HUDEP-2 (cell line): ENCODE measurements around the gene KIRREL1.

Experiments
- DNase-seq, 76 experiments: peaks; one replicate each; lab custom pipeline; 2025; ENCODE audit not compliant: unreplicated experiment in 76 of 76; lab: John Stamatoyannopoulos, UW

The KIRREL1 gene

DNA sequence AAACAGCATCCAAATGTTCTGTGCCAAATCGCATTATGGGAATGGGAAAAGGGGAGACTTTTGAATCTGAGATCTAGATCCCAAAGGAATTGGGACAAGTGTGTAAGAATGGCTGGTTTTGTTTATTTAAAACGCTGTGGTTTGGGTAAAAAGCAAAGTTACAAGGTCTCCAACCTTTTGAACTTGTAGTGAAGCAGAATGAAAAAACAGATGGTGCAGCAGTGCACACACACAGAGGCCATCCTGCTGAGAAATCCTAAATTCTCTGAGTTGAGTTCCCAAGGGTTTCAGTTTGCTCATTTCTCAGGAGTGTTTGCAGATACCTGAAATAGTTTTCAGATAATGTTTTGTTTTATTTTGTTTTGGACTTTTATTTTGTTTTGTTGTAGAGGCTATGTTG lies 107.1 kb downstream of the KIRREL1 start:
- no peak for DNase-seq

DNA sequence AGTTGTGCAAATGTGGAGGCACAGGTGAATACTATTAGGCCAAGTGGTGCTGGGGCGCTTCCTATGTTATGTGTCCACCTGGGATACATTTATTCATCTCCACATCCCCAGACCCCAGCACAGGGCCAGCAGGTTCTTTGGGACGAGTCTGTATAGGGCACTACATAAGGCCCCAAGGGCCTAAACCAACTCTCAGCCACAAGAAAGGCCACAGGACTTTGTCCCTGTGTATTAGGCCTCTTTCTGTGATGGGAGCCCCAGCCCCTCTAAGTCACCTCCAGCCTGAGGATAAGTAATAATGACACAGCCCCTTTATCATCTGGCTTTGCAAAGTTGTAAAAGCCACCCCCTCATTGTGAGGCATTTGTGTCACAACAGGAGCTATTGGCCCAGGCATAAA lies 108.0 kb downstream of the KIRREL1 start:
- no peak for DNase-seq

DNA sequence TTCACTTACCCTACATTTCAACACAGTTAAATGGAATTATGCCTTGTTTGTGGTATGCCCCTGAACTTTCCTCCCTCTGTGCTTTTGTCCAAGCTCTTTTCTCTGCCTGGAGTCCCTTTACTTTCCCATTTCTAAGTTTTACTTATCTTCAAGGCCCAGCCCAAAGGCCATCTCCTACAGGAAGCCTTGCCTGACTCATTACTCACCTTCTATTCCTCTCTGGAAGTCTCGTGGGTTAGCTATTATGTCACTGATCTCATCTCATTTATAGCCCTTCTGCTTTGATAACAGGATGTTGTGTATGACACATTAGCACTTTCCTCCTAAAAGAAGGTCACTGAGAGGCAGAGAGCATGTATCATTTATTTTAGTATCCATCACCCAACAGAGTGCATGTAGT lies 108.5 kb downstream of the KIRREL1 start:
- no peak for DNase-seq

DNA sequence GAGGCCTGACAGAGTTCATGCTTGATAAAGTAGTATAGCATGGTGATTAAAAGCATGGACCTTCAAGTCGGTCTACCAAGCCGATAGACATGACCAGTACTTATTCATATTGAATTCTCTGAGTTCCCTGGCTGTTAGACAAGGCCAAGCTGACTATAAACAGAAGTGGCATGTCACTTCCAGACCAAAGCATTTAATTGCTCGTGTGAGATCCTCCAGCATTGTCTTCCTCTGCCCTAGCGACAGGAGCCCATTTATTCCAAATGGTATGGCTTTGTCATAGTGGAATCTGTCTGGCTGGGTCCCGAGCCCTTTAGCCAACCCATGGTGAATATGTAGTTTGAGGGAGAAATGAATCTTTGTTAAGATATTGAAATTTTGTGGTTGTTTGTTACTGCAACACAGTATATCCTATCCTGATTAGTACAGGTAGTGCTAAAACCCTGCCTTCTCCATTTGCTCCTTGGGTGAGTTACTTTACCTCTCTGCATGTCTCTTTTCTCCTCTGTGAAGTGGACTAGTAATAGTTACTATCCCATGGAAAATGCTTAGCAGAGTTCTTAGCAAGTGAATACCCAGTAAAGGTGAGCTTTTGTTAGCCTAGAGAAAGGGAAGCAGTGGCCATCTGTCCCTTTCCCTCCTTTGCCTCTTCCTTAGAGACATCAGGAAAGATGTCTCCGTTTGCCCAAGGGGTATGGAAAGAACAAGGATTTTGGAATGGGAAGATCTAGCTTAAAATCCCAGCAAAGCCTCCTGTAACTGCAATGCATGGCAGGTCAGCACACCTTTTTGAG lies 109.6 kb downstream of the KIRREL1 start:
- no peak for DNase-seq

DNA sequence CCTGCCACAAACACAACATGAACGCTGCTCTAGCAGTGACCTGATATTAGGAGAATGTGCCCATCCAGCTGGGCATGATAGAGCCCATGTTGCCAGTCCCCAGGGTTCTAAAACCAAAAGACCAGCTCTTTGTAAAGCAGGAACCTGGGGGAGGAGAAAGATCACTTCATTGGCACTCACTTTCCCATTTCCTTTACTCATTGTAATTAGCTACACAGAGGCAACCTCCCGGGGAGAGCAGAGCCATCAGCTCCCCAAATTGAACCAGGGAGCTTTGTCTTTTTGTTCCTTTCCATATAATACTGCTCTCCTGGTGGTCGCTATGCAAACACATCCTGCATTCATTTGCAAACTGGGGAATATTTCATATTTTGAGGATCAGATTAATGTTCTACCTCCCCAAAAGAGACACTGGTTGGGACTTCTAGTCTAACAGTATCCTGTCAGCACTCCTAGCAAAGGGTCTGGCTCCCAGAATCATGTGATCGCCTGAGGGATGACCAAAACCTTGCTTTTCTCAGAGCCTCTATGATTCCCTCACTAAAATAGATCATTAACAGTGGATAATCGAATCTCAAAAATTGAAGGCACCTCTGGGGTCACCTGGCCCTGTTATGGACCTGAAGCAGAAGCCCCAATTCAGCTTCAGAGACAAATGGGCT lies 110.5 kb downstream of the KIRREL1 start:
- no peak for DNase-seq

DNA sequence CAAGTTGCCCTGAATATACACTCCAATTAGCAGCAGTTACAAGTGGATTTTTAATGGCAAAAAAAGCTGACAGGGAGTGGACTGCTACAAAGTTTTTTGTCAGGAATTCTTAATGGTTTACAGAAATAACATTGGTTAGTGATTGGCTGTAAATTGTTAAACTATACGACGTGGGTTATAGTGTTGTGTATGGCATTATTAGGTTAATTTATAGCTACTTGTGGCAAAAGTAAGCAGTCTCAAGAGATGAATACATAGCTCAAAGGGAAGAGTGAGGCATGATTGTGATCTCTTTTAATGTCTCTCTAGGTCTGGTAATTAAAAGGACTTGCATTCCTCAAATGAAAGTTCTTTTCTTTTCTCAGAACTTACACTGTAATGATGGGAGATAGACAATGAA lies 111.4 kb downstream of the KIRREL1 start:
- no peak for DNase-seq

DNA sequence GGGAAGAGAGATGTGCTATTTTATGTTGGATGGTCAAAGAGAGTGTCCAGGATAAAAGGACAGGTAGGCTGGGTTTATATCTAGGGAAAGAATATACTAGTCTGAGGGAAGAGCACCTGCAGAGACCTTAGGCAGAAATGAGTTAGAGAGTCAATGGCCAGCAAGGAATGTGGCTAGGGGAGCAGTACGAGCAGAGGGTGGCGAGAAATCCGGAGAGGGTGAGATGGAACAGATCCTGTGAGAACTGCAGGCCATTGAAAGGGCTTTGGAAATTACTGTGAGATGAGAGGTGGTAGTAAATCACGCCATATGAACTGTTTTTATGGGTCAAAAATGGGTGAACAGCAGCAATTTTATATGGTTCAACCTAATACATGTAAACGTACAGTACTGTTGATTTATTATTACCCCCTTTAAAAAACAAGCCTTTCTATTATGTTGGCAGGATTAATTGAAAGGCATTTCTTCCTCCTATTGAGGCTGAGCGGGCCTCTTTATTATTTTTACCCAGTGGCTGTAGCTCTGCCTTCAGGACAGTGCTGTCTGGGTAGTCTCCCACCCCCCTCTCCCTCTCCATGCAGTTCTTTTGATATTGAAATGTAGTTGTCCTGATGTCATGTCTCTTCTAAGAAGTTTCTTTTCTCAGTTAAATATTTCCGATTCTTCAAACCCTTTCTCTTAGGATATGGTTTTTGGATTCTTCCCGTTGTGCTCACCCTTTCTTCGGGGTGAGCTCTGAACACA lies 112.1 kb downstream of the KIRREL1 start:
- no peak for DNase-seq

DNA sequence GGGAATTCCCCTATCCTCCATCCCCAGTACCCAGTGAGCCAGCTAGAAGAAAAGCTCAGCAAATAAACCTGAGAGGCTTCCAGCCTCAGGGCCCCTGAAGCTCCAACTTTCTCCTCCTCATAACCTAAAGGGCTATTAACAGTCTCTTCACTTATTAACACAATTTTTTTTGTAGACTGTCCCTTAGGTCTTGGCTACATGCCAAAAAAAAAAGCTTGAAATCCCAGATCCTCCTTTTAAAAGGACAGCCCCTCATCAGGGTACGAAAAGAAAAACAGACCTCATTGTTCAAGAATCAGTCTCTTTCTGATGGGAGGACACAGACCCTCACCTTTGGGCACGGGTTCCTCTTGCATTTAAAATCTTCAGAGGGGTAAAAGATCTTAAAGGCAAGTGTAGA lies 114.5 kb downstream of the KIRREL1 start:
- DNase-seq, result no peak

DNA sequence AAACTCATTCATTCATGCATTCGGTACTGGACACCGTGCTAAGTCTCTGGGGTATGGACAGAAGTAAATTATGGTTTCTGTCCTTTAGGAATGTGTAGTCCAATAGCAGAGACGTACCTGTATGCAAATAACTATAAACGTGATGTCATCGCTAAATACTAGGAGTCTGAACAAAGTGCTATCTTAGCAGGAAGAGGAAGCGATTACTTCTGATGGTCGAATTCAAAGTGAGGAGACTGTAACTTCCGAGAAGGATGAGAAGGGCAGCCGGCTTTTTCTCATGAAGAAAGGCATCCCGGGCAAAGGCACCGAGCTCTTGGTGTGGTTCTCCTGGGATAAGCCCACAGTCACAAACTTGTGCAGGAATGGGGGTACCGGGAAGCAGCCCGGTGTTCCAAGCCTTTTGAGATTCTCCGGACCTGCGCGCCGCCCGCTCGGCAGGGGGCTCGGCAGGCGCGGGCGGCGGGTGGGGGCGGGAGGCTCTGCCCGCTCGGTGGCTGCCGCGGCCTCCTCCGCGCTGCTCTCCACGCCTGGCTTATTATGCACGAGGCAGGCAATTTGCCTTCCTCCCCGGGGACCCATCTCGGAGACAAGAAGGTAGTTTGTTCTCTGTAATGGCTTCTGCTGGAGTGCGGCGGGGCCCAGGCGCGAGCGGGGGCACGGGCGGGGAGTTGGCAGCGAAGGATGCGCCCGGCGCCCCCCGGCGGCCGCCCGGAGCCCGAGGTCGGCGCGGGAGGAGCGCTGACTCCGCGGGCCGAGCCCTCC lies 119.7 kb downstream of the KIRREL1 start:
- DNase-seq, result no peak

DNA sequence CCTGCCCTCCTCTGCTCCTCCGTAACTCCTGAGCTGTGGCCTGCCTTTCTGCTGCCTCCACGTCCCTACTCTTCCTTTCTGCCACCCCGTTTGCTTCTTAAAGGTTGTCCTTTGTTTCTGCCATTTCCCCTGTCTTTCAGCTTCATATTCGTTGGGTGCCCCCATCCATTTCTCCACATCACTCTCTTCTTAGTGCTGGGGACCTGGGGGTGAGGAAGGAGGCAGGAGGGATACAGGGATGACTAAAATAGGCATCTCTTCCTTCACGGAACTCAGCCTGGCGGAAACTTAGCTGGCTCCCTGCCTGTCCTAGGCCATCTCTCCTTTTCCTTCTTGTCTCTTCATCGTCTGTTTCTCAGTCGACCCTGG lies 120.3 kb downstream of the KIRREL1 start:
- DNase-seq, result no peak

DNA sequence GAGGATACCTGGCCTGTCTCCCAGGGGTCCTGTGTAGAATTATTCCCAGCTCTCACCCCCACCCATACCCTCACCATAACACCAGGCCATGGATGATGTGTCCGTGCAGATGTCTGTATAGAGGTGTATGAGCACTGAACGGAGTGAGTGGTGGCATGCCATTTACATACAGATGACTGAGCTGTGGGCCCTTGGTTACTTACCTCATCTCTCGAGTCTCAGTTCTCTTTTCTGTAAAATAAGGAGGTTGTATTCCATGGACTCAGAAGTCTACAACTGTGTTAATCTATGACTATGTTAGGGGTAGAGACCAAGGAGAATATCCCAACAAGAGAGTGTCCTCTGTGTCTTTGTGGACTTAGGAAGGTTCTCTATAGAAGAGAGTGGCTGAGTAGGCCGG lies 121.7 kb downstream of the KIRREL1 start:
- no peak for DNase-seq

DNA sequence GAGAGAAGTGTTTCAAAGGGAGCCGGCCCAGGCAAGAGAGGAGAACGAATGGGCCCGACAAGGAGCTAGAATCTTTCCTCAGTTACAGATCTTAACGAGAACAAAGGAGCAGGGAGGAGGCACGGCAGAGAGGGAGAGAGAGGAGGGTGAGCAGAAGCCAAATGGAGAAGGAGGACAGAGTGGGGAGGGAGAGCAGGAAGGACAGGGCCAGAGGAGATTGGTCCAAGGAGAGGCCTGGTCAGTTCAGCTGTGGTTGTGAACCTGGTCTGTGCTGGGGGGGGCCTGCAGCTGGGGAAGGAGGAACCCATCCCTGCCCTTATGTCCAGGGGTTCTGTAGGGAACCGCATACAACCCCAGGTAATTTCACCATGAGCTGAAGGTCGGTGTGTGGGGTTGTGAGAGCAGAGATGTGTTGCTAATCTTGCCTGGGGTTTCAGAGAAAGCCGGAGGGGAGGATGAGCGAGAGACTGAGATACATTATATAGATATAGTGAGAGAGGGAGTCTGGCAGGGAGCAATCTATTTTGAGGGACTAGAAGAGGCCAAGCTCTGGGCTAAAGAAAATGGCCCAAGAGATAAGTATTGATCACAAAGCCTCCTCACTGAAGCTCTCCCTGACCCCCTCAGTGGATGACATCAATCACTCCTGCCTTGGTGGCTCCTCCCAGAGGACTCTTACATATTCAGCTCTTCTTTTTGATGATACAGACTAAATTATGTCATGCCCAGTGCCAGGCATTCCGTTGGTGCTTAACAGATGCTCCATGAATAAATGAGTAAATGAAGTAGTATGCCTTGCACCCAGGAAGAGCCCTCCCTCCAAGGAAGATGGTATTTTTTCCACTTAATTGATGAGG lies 123.1 kb downstream of the KIRREL1 start:
- DNase-seq, result no peak

DNA sequence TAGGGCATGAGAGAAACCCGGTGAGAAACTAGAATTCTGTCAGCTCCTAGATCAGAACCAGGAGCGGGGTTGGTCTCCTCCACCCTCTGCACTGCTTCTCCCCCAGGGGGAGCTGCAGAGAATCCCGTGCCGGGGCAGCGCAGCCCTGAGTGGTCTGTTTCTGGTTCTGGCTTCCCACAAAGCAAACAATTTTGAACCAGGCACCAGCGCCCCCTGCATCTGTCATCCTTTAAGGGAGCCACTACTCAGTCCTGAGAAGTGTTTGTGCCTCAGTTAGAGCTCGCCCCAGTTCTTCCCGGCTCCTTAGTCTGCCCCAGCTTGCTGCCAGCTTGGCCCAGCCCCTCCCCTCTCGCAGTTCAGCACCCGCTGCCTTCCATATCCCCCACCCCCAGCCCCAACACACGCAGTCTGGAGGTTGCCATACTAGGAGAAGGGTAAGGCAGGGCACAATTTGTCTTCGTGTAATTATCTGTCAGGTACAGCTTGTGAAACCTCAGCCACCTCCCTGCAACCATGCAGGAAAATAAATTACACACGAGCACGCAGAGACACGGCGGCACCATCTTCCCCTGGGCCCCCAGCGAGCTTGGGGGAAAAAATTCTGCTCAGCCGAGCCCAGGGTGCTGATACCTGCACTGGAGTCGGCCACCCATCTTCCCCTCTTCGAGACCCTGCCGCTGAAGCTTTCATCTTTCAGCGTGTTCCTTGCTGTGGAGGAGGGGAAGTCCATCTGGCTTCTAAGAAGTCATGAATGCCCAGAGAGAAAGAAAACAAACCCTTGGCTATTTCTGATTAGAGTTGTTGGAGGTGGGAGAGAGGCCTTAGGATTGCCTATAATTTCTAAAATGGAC lies 124.6 kb downstream of the KIRREL1 start:
- peak in 43 of 76 experiments; percentile 2 to 52 (median 26) for DNase-seq

DNA sequence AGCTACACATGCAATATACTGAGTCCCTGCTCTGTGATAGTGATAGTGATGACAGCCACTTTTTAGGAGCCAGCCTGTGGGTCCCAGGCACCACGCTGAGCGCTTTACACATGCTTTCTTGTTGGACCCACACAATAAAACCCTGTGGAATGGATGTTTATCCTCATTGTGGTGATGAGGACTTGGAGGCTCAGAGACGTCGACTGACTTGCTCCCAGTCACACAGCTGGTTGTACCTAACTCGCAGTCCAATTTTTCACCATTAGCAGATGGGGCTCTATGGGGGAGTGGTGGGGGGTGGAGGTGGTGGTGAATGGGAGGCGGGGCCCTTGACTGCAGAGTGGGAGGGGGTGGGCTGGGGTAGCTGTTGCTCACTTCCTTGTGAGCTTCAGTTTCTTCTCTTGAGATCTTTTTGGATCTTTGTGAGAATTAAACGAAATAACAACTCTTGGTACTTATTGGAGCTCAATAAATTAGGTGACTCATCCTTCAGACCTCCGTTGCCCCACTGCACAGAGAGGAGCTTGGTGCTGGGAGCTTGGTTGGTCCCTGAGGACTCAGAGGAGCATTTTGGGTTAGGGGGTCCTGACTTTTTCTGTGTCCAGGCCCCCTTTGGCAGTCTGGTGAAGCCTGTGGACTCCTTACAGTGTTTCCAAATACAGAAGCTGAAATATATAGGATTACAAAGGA lies 125.4 kb downstream of the KIRREL1 start:
- DNase-seq, result no peak

DNA sequence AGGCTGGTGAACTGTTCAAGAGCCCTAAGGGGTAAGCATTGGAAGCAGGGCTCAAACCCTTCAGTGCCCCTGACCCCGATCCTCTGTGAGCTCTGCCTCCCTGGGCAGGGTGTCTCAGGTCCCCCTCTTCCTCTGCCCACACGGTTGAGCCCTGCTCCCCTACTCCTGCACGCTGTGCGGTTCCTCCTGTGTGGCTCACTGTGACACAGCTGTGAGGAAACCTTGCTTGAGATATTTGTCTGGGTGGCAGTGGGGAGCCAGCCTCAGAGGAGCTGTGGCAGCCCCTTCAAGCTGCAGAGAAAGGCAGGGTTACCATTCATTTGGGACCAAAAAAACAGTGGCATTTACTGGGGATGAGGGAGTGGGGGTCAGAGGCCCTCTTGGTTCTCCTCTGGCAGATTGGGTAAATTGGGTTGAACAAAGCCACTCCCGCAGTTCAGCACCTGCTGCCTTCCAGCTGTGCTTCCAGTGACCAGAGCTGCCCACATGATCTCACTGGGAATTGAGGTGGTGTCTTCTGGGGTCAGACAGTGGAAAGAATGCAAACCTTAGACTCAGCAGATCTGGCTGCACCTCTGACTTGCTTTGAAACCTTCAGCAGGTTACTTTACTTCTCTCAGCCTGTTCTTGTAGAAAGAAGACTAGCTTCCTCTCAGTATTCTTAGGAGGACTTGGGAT lies 126.7 kb downstream of the KIRREL1 start:
- DNase-seq, result no peak

DNA sequence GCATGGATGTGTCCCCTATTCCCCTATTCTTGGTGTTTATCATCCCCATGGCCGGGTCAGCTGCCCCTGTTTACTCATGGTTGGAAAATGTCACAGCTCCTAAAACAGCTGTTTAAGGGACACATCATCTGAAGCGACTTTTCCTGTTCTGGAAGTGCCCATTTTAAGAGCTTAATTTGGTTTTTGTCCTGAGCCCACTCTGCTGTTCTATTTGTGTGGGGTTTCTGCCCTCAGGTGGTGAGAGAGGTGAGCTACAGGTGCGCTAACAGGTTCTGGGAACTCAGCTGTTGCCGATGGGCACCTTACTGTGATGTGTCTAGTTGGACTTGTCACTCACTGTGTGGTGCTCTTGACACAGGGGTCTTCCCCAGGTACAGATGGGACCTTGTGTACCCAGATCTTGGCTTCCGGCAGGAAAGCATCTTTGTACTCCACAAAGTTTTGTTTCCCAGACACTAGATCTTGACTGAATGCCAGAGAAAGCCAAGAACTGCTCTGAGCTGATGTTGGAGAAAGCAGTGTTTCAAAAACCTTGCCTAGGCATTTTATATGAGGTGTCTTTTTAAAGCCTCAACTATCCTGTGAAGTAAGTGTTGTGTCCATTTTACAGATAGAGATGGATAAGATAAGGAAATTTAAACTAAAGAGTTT lies 128.3 kb downstream of the KIRREL1 start:
- peak in 2 of 76 experiments; percentile 4 to 7 for DNase-seq

DNA sequence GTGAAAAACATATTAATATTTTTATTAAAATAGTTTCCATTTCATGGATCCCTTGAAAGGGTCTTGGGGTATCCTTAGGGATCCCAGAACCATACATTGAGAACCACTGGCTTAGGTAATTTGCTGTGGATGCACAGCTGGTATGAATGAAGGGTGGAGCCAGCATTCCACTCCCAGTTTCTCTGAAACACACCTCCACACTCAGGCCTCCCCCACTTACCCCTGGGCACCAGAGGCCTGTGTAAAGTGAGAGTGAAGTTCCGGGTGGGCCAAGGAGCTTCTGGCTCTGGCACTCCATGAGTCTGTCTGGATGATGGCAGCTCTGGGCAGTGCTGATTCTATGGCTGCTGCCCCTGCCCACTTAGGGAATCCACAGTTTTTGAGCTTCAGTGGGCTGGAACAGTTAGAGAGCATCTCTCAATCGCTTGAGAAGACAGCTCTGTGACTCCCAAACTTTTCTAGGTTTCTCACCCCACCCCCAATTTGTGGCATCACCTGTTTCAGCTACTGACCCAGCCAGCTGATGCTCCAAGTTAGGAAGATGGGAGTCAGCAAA lies 129.5 kb downstream of the KIRREL1 start:
- DNase-seq, result no peak
